ENCODE results near the gene PIM2. TPM values are rescaled to one million over a fixed set of nuclear protein-coding genes. Genes with fewer than 3 reads are reported as not detected.

PIM2 gene
- total and polyA plus RNA-seq, 9 of the 15 experiments (the other 6 are each of a cell fraction or from before 2014, with no cell fraction given) = 67.6 to 191 (median 108) TPM

DNA sequence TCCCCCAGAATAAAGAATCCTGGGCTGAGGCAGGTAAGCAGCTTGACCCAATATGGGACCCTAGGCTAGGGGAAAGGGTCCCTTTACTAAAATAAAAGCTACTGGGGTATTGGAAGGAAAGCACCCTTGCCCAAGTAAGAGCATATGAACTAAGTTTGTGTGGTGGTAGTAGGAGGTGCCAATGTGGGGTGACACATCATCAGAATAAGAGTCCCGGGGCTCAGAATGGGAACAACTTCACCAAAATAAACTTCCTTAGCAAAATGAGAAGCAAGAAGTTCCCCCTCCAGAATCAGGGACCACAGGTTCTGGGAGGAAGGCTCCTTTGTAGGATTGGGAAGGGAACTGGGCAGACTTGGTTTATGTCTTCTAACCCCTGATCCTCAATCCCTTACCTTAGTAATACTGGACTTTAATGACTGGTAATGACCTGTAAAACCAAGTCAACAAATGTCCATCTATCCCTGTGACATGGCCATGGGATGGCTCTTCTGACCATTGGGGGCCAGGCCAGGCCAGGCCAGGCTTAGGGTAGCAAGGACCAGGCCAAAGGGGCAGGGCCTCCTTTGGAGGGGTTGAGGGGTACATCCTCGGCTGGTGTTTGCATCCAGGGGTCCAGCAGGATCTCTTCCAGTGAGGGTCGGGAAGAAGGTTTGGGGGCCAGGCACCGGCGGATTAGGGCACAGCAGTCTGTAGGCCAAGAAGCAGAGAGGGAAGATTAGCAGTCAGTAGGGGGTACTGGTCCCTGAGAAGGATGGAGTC is 5.0 kb downstream of the PIM2 start:
- H3K4me2 ChIP-seq (ENCODE audit: insufficient read depth, low read length) = no peak overlapping the region
- TF ChIP-seq MYNN (IDR thresholded peaks at IDR 0.05) (peak; percentile 95), MYNN (CRISPR knock-in tag; IDR thresholded peaks at IDR 0.05) (peak; percentile 67; the same call in 1 of the 2 replicates), RBFOX2 (IDR thresholded peaks at IDR 0.05; ENCODE audit: low read depth, low read length) (peak; percentile 37; the same call in 1 of the 2 replicates), TAL1 (IDR thresholded peaks at IDR 0.05) (no peak)
- no peak overlapping the region for H2AFZ ChIP-seq (ENCODE audit: low read depth, low read length)
- ATAC-seq (no peak), DNase-seq (ENCODE audit: extremely low read depth in 1 of 4, low spot score in 3 of 4) (no peak), FAIRE-seq (no peak)
- CTCF ChIA-PET (ENCODE audit: low intra/inter-chr PET ratio) = no interaction called here
- no peaks in the 10 kb centered on the region for H3K9me1 ChIP-seq (ENCODE audit: control insufficient read depth, insufficient read depth, low read length)
- in situ Hi-C loops (cut with MboI) = no loop called here
- H3K27me3 ChIP-seq (ENCODE audit: control insufficient read depth in 2 of 2, insufficient read depth in 2 of 2, low read length in 2 of 2) = no peaks in the 10 kb centered on the region; a peak in 1 of 5 replicates
- H3K9ac ChIP-seq (ENCODE audit: insufficient read depth in 1 of 2, low read depth in 2 of 2, low read length in 2 of 2) = peak overlapping the region in 1 of 2 experiments; percentile 50; a peak in 1 of 4 replicates
- H4K20me1 ChIP-seq (replicated peaks; ENCODE audit: control insufficient read depth, insufficient read depth, low read length) = peaks cover 40% of the 10 kb centered on the region
- WGBS (ENCODE audit: insufficient coverage, low coverage, missing lambda C conversion rate) = 80% methylated on average over 5 of the region's 5 CpGs
- peaks cover 34 to 36% of the 10 kb centered on the region in 2 experiments for H3K4me1 ChIP-seq (replicated peaks in 1 of 2; ENCODE audit: control insufficient read depth in 2 of 2, insufficient read depth in 2 of 2, low read length in 2 of 2)
- no peak overlapping the region for H3K27ac ChIP-seq (ENCODE audit: extremely low read depth, low read depth, low read length)
- peaks cover 65% of the 10 kb centered on the region for H3K36me3 ChIP-seq (ENCODE audit: control insufficient read depth, insufficient read depth, low read length)
- peaks cover 73% of the 10 kb centered on the region for H3K79me2 ChIP-seq (ENCODE audit: control insufficient read depth, insufficient read depth, low read length)
- no peak overlapping the region for H3K4me3 ChIP-seq
- intact Hi-C loops (cut with micrococcal nuclease) = loop anchor here (5.0 to 10.0 kb wide), 2 partner anchors 151 to 279 kb away; partner anchors contain the start of gene GLOD5
- TSS peak; percentile 3 for BruUV-seq (replicated peaks)
- POLR2A ChIA-PET = no interaction called here
- no peaks in the 10 kb centered on the region for H3K9me3 ChIP-seq (replicated peaks; ENCODE audit: control insufficient read depth, insufficient read depth, low read depth, low read length)

All from K562 (cell line).